Muscle of back (tissue), 11 donors: ENCODE data around the gene ODC1. TPM values are rescaled to one million over a fixed set of nuclear protein-coding genes. Genes with fewer than 3 reads are reported as not detected.

Experiments
- DNase-seq, 3 donors: peaks; one replicate each; pipeline versions ENCODE4 v3.0.0 to v3.0.0-alpha.2; 2013
- polyA plus RNA-seq, 10 donors: library from polyadenylated mRNA; unstranded; fragments of 120-200 nt; gene quantifications; one replicate each; pipeline ENCODE4 v1.2.1, GENCODE V29; 2013; ENCODE audit not compliant: insufficient read length in 10 of 10

ODC1 gene
- polyA plus RNA-seq, 10 donors, result 88.0 to 128 (median 109) TPM

DNA sequence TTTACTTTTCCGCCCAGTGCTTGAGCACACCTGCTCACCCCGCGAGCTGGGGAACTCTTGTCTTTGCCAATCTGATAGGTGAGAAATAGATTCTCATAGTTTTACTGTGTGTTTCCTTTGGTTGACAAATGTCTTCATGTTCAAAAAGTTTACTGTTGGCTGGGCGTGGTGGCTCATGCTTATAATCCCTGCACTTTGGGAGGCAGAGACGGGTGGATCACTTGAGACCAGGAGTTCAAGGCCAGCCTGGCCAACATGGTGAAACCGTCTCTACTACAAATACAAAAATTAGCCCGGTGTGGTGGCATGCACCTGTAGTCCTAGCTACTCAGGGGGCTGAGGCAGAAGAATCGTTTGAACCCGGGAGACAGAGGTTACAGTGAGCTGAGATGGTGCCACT is 10.3 kb downstream of the ODC1 start:
- no peak for DNase-seq

DNA sequence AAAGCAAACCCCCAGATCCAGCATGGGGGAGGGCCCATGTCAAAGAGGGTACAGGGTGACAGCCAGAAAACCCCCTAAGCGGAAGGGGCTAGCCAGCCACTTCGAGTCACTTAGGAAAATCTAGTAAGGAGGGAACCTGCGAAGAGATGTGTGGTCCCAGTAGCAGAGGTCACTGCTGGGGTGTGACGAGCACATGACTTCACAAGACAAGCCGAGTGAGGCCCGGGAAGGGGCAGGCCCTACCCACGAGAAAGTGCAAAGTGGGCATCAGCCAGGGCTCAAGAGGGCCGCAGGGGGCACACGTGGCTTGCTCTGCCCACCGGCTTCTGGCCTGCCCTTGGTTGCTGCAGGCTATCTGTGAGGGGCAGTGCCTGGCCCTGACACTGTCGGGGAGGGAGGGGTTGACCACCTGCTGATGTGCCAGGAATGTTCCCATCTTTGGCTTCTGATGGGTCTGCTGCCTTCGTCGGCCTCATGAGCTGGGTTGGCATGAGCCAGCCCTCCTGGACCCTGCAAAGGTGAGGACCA is 11.5 kb downstream of the ODC1 start:
- DNase-seq, result no peak

DNA sequence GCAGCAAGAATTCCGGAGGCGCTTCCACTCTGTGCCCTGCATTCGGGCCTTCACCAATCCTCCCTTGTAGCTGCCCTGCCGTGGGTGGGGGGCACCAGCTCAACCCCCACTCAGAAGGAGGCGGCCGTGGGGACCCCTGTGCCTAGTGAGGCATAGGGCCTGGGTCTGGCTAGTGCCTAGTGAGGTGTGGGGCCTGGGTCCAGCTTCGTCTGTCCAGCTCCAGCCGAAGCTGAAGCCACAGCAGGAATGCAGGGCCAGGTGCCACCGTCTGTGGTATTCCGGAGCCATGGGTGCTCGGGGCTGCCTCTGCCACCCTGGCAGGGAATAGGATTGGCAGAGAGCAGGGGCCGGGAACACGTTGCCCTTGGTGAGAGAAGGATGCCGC is 12.3 kb downstream of the ODC1 start:
- no peak for DNase-seq

DNA sequence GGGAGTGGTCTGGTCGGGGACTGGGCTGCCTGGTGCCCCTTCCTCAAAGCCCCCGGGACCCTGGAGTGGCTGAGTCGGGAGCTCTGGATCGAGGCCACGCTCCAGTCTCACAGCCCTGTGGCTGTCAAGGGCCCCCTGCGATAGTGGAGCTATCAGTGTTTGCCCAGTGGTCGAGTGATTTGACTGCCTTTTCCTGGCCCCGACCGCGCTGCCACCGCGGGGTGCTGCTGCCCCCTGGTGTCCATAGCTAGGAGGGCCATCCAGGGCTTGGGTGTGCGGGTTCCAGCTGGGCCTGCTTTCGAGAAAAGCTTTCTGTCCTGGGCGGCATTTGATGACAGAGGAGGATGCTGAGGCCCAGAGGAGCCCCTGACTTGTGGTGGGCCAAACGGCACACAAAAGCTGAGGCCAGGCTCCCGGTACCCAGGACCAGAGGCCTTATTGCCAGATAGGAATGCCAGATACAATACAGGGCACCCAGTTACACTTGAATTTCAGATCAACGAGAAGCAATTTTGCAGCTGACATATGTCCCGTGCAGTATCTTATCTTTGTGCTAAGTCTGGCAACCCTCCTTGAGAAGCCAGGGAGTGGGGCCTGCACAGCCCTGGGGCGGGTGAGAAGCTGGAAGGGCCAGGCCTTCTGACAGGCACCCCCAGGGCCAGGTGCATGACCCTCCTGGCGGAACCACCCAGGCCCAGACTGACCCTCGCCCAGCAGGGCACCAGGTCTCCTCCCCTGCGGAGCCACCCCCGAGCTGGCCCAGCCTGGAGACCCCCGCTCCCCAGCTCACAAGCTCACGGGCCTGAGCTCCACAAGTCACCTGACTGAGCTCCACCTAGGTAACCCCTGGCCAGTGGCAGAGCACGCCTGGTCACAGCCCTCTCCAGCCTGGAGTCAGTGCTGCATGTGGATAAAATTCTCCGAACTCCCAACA is 13.0 kb downstream of the ODC1 start:
- peak in 2 of 3 donors; percentile 85 to 88 for DNase-seq

DNA sequence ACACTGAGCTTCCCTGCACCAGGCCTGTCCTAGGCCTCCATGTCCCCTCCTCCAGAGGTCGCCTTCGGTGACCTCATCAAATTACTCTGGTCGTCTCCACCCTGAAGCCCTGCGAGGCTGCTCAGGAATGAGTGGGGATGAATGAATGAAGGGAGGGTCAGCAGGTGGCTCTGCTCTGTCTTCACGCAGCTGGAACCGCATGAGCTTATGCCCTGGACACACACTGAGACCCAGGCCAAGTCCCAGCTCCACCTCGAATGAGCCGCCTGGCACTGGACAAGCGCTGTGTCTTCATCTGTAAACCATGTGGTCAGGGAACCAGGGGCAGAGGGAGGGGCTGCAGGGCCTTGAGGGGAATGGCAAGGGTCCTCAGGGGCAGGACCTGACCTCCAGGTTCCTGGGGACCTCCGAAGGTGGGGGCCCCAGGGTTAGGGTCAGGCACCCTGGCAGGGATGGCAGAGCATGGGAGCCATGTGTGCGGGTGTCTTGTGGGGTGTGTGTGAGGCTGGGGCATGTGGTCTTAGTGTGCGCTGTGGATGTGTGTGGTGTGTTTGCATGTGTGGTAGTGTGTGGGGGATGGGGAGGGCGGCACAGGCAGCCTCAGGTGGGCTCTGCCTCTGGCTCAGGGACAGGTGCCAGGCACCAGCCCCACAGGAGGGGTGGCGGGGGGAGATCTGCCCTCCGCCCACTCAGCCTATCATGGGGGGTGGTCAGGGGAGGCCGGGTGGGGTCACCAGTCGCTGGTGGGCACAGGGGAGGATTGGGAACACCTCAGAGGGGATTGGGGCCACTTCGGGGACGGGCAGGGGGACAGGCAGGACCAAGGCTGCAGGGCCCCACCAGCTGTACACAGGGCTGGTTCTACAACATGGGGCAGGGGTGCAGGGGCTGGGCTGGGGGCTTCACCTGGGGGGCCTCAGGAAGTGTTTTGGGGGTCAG is 13.9 kb downstream of the ODC1 start:
- DNase-seq, result no peak

GRCh38 chr2:10433264-10433946 is 14.7 kb downstream of the ODC1 start:
- no peak for DNase-seq

- peak in 1 of 3 donors; percentile 51 for DNase-seq
These were observed 15.6 kb downstream of the ODC1 start for GRCh38 chr2:10432311-10433181.

- no peak for DNase-seq
These were observed 16.3 kb downstream of the ODC1 start for GRCh38 chr2:10431797-10432196.

GRCh38 chr2:10430886-10431622 is 17.1 kb downstream of the ODC1 start:
- no peak for DNase-seq

GRCh38 chr2:10428924-10429323 is 19.2 kb downstream of the ODC1 start:
- no peak for DNase-seq

DNA sequence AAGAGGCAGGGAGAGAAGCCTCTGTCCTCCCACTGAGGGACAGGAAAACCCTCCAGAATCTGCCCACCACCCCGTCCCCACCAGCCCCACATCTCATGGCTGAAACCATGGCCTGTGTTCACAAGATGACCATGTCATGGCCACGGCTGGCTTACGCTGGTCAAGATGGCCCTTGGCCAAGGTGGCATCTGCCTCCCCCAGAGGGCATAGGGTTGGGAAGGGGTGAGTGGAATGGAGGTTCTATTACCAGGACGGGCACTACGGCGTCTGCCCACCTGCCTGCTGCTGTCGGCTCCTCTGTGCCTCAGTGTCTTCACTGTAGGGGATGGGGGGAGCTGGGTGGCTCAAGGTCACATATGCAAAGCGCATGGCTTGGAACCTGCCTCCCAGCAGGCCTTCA is 19.8 kb downstream of the ODC1 start:
- no peak for DNase-seq

- peak in 2 of 3 donors; percentile 42 to 75 for DNase-seq
These were observed 20.5 kb downstream of the ODC1 start for GRCh38 chr2:10427618-10427949.

DNA sequence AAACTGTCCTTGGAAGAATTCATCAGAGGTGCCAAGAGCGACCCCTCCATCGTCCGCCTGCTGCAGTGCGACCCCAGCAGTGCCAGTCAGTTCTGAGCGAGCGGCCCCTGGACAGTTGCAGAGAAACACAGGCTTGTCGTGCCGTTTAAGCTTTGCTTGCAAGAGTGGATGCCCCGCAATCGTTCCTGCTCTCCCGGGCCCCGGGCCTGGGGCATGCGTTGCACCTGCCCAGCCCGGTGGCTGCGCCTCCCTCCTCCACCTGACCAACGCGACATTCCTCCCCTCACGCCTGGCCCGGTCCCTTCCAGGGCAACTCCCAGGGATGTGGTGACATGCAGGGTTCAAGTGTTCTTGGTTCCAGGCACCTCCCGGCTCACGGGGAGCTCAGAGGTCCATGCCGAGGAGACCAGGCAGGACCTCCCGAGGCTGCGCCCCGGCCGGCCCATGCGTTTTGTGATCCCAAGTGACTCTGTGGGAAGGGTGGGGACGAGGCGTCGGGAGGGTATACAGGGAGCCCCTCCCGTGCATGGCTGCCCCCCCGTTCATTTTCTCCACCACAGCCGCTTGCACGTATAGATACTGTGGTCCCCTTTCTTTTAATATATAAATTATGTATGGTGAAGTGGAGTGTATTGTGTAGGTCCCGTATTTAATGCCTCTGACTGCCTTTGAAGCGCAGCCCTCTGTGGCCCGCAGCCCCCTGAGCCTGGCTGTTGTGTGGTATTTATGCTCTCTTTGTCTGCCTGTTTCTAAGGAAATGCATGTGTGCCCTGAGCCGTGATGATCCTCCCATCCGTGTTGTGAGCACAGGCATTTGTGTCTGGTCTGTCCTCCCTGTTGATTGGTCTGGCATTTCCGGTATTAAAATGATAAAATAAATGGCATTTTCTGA is 21.2 kb downstream of the ODC1 start:
- no peak for DNase-seq

DNA sequence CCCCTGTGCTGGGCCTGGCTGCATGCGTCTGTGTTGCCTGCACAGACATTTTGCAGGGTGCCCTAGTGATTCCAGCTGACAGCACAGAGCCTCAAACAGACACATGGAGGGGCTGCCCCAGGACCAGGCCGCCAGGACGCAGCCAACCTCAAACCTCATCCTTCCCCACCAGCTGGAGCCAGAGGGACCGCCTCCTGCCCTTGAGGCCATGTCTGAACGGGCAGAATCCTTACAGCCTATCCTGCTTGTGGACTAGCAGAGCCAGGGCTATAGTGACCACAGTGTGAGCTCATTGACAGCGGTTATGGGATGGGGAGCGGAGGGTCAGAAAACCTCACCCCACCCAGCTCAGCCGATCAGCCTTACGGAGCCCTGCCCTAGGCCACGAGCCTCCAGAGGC is 22.4 kb downstream of the ODC1 start:
- no peak for DNase-seq

DNA sequence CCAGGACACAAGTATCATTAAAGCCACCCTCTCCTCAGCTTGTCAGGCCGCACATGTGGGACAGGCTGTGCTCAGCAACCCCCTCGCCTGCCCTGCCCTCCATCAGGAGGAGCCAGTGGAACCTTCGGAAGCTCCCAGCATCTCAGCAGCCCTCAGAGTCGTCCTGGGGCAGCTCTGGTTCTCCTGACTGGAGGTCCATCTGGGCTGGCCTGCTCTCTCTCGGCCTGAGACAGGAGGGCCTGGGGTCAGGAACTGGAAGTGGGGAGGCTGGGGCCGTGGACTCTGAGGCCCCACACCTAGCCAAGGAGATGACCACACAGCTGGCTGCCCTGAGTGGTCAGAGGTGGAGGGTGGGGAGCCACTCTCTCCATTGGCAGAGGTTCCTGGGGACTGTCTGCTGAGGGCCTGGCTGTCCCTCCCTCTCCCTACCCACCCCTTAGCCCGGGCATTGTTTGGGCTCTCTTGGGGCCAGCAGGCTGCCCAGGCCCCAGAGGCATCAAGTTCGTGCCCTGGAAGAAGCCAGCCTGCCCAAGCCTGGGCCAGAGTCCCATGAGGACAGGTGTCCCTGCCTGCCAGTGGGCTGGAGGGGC is 23.1 kb downstream of the ODC1 start:
- DNase-seq, result no peak

DNA sequence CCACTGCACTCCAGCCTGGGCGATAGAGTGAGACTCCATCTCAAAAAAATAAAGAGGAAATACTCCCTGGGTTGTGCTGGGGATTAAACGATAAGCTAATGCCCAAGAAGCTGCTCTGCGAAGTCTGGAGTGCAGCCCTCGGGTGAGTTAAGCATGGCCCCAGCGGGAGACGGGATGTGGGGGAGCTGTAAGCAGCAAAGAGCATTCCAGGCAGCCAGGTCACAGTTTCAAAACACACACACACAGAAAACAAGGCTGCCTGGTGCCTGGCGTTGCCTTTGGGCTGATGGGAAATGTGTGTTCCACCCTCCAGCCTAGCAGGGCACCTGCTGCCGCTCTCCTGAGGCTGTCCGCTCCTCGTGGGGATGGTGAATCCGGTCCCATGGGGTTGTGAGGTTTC is 24.1 kb downstream of the ODC1 start:
- peak in 1 of 3 donors; percentile 69 for DNase-seq

- DNase-seq, result no peak
These were observed 24.7 kb downstream of the ODC1 start for GRCh38 chr2:10423400-10423774.

GRCh38 chr2:10422732-10423399 is 25.3 kb downstream of the ODC1 start:
- no peak for DNase-seq
